ENCODE results near the gene FOXB2.

The FOXB2 gene

GRCh38 chr9:77003366-77003765, 16.1 kb upstream of the FOXB2 start:
- Histone ChIP-seq H2AFZ (ENCODE audit: low read length) (no peak overlapping the region), H4K8ac (ENCODE audit: low read depth, low read length) (no peak overlapping the region), H3K27me3 (ENCODE audit: control insufficient read depth in 3 of 3, insufficient read depth in 3 of 3, low read depth in 1 of 3, low read length in 3 of 3) (peaks cover 0 to 15% (median 0%) of the 10 kb centered on the region in 3 experiments), H2BK5ac (ENCODE audit: low read length) (no peak overlapping the region), H3K9ac (ENCODE audit: low read depth, low read length, poor library complexity) (no peak overlapping the region), H3K18ac (ENCODE audit: low read length) (no peak overlapping the region), H2BK12ac (ENCODE audit: low read length) (no peak overlapping the region), H3K23ac (ENCODE audit: low read depth, low read length, poor library complexity) (no peak overlapping the region), H3K4me1 (ENCODE audit: control insufficient read depth in 2 of 2, insufficient read depth in 1 of 2, low read depth in 1 of 2, low read length in 2 of 2) (no peaks in the 10 kb centered on the region), H3K79me1 (ENCODE audit: low read depth, low read length) (no peaks in the 10 kb centered on the region), H3K4me3 (ENCODE audit: low read length in 2 of 2) (no peak overlapping the region), H3K14ac (ENCODE audit: low read length) (no peak overlapping the region), H3K9me3 (replicated peaks in 1 of 2; ENCODE audit: control insufficient read depth in 2 of 2, insufficient read depth in 1 of 2, low read depth in 1 of 2, low read length in 2 of 2) (no peaks in the 10 kb centered on the region), H2BK15ac (ENCODE audit: low read length) (no peak overlapping the region), H3K27ac (replicated peaks; ENCODE audit: low read length) (no peak overlapping the region), H3K4me2 (ENCODE audit: insufficient read depth, low read length, poor library complexity, severe bottlenecking) (no peak overlapping the region), H4K91ac (ENCODE audit: low read depth, low read length, poor library complexity) (no peak overlapping the region), H3K36me3 (replicated peaks in 1 of 2; ENCODE audit: control insufficient read depth in 2 of 2, insufficient read depth in 2 of 2, low read length in 2 of 2) (no peaks in the 10 kb centered on the region), H2BK120ac (ENCODE audit: low read depth, low read length) (no peak overlapping the region), H3K4ac (ENCODE audit: low read length) (no peak overlapping the region), H2AK5ac (ENCODE audit: low read depth, low read length) (no peak overlapping the region)
- no CpG with 5 or more reads among the region's 3 CpGs for WGBS, 2 donors (ENCODE audit: extremely low coverage in 2 of 2, insufficient read length in 2 of 2, insufficient replicate concordance in 1 of 2)
- DNase-seq (ENCODE audit: low spot score), result no peak

GRCh38 chr9:77005216-77005615, 14.2 kb upstream of the FOXB2 start:
- no peak overlapping the region for H2BK15ac ChIP-seq (ENCODE audit: low read length)
- no peak overlapping the region for H3K18ac ChIP-seq (ENCODE audit: low read length)
- H3K79me1 ChIP-seq (ENCODE audit: low read depth, low read length), result no peaks in the 10 kb centered on the region
- no peak for DNase-seq (ENCODE audit: low spot score)
- H4K91ac ChIP-seq (ENCODE audit: low read depth, low read length, poor library complexity), result no peak overlapping the region
- no peak overlapping the region for H2BK5ac ChIP-seq (ENCODE audit: low read length)
- no peak overlapping the region for H2BK12ac ChIP-seq (ENCODE audit: low read length)
- H3K36me3 ChIP-seq (replicated peaks in 1 of 2; ENCODE audit: control insufficient read depth in 2 of 2, insufficient read depth in 2 of 2, low read length in 2 of 2), result no peaks in the 10 kb centered on the region
- no peak overlapping the region for H3K14ac ChIP-seq (ENCODE audit: low read length)
- no peak overlapping the region for H4K8ac ChIP-seq (ENCODE audit: low read depth, low read length)
- no CpG with 5 or more reads among the region's 4 CpGs for WGBS, 2 donors (ENCODE audit: extremely low coverage in 2 of 2, insufficient read length in 2 of 2, insufficient replicate concordance in 1 of 2)
- H2AFZ ChIP-seq (ENCODE audit: low read length), result no peak overlapping the region
- no peak overlapping the region for H3K9ac ChIP-seq (ENCODE audit: low read depth, low read length, poor library complexity)
- H3K27ac ChIP-seq (replicated peaks; ENCODE audit: low read length), result no peak overlapping the region
- H3K27me3 ChIP-seq (ENCODE audit: control insufficient read depth in 3 of 3, insufficient read depth in 3 of 3, low read depth in 1 of 3, low read length in 3 of 3), result peaks cover under 1 to 23% (median 2%) of the 10 kb centered on the region in 3 experiments
- H3K23ac ChIP-seq (ENCODE audit: low read depth, low read length, poor library complexity), result no peak overlapping the region
- no peak overlapping the region for H3K4me2 ChIP-seq (ENCODE audit: insufficient read depth, low read length, poor library complexity, severe bottlenecking)
- no peaks in the 10 kb centered on the region for H3K9me3 ChIP-seq (replicated peaks in 1 of 2; ENCODE audit: control insufficient read depth in 2 of 2, insufficient read depth in 1 of 2, low read depth in 1 of 2, low read length in 2 of 2)
- no peak overlapping the region for H2AK5ac ChIP-seq (ENCODE audit: low read depth, low read length)
- H3K4me3 ChIP-seq (ENCODE audit: low read length in 2 of 2), result no peak overlapping the region
- H3K4ac ChIP-seq (ENCODE audit: low read length), result no peak overlapping the region
- H3K4me1 ChIP-seq (ENCODE audit: control insufficient read depth in 2 of 2, insufficient read depth in 1 of 2, low read depth in 1 of 2, low read length in 2 of 2), result no peaks in the 10 kb centered on the region
- H2BK120ac ChIP-seq (ENCODE audit: low read depth, low read length), result no peak overlapping the region

- peaks cover 23 to 71% (median 46%) of the 10 kb centered on the region in 3 experiments for H3K27me3 ChIP-seq (ENCODE audit: control insufficient read depth in 3 of 3, insufficient read depth in 3 of 3, low read depth in 1 of 3, low read length in 3 of 3)
- no peak overlapping the region for H3K4me3 ChIP-seq (ENCODE audit: low read length in 2 of 2)
- WGBS, 2 donors (ENCODE audit: extremely low coverage in 2 of 2, insufficient read length in 2 of 2, insufficient replicate concordance in 1 of 2), result no CpG with 5 or more reads among the region's 5 CpGs
- H3K23ac ChIP-seq (ENCODE audit: low read depth, low read length, poor library complexity), result no peak overlapping the region
- H3K36me3 ChIP-seq (replicated peaks in 1 of 2; ENCODE audit: control insufficient read depth in 2 of 2, insufficient read depth in 2 of 2, low read length in 2 of 2), result no peaks in the 10 kb centered on the region
- H2AFZ ChIP-seq (ENCODE audit: low read length), result no peak overlapping the region
- DNase-seq (ENCODE audit: low spot score), result no peak
- no peak overlapping the region for H2BK12ac ChIP-seq (ENCODE audit: low read length)
- H3K18ac ChIP-seq (ENCODE audit: low read length), result no peak overlapping the region
- H3K9me3 ChIP-seq (replicated peaks in 1 of 2; ENCODE audit: control insufficient read depth in 2 of 2, insufficient read depth in 1 of 2, low read depth in 1 of 2, low read length in 2 of 2), result no peaks in the 10 kb centered on the region
- H4K8ac ChIP-seq (ENCODE audit: low read depth, low read length), result no peak overlapping the region
- peaks cover 4 to 9% of the 10 kb centered on the region in 2 donors for H3K4me1 ChIP-seq (ENCODE audit: control insufficient read depth in 2 of 2, insufficient read depth in 1 of 2, low read depth in 1 of 2, low read length in 2 of 2)
- no peak overlapping the region for H2BK120ac ChIP-seq (ENCODE audit: low read depth, low read length)
- no peak overlapping the region for H3K27ac ChIP-seq (replicated peaks; ENCODE audit: low read length)
- H2BK15ac ChIP-seq (ENCODE audit: low read length), result no peak overlapping the region
- no peaks in the 10 kb centered on the region for H3K79me1 ChIP-seq (ENCODE audit: low read depth, low read length)
- H3K9ac ChIP-seq (ENCODE audit: low read depth, low read length, poor library complexity), result no peak overlapping the region
- no peak overlapping the region for H3K4ac ChIP-seq (ENCODE audit: low read length)
- no peak overlapping the region for H2BK5ac ChIP-seq (ENCODE audit: low read length)
- no peak overlapping the region for H3K4me2 ChIP-seq (ENCODE audit: insufficient read depth, low read length, poor library complexity, severe bottlenecking)
- H4K91ac ChIP-seq (ENCODE audit: low read depth, low read length, poor library complexity), result no peak overlapping the region
- H2AK5ac ChIP-seq (ENCODE audit: low read depth, low read length), result no peak overlapping the region
- no peak overlapping the region for H3K14ac ChIP-seq (ENCODE audit: low read length)
Measured at GRCh38 chr9:77010527-77010926, 8.9 kb upstream of the FOXB2 start.

GRCh38 chr9:77011973-77012821, 7.3 kb upstream of the FOXB2 start:
- Histone ChIP-seq H3K27me3 (ENCODE audit: control insufficient read depth in 3 of 3, insufficient read depth in 3 of 3, low read depth in 1 of 3, low read length in 3 of 3) (peaks cover 32 to 81% (median 63%) of the 10 kb centered on the region in 3 experiments), H3K36me3 (replicated peaks in 1 of 2; ENCODE audit: control insufficient read depth in 2 of 2, insufficient read depth in 2 of 2, low read length in 2 of 2) (no peaks in the 10 kb centered on the region), H3K4me1 (ENCODE audit: control insufficient read depth in 2 of 2, insufficient read depth in 1 of 2, low read depth in 1 of 2, low read length in 2 of 2) (peaks cover 4 to 9% of the 10 kb centered on the region in 2 donors), H3K9me3 (replicated peaks in 1 of 2; ENCODE audit: control insufficient read depth in 2 of 2, insufficient read depth in 1 of 2, low read depth in 1 of 2, low read length in 2 of 2) (no peaks in the 10 kb centered on the region), H3K79me1 (ENCODE audit: low read depth, low read length) (peaks cover 1% of the 10 kb centered on the region), H2BK5ac (ENCODE audit: low read length) (no peak overlapping the region), H2BK15ac (ENCODE audit: low read length) (no peak overlapping the region), H2AK5ac (ENCODE audit: low read depth, low read length) (no peak overlapping the region), H3K14ac (ENCODE audit: low read length) (no peak overlapping the region), H3K4ac (ENCODE audit: low read length) (no peak overlapping the region), H3K23ac (ENCODE audit: low read depth, low read length, poor library complexity) (no peak overlapping the region), H4K8ac (ENCODE audit: low read depth, low read length) (no peak overlapping the region), H2BK120ac (ENCODE audit: low read depth, low read length) (no peak overlapping the region), H4K91ac (ENCODE audit: low read depth, low read length, poor library complexity) (no peak overlapping the region), H3K9ac (ENCODE audit: low read depth, low read length, poor library complexity) (no peak overlapping the region), H2BK12ac (ENCODE audit: low read length) (no peak overlapping the region), H3K4me2 (ENCODE audit: insufficient read depth, low read length, poor library complexity, severe bottlenecking) (peak overlapping the region; percentile 79), H3K18ac (ENCODE audit: low read length) (no peak overlapping the region), H3K4me3 (ENCODE audit: low read length in 2 of 2) (peak overlapping the region; percentile 7 to 24), H2AFZ (ENCODE audit: low read length) (peak overlapping the region; percentile 90), H3K27ac (replicated peaks; ENCODE audit: low read length) (no peak overlapping the region)
- DNase-seq (ENCODE audit: low spot score), result peak; percentile 83
- no CpG with 5 or more reads among the region's 42 CpGs for WGBS, 2 donors (ENCODE audit: extremely low coverage in 2 of 2, insufficient read length in 2 of 2, insufficient replicate concordance in 1 of 2)

All from neuronal stem cell (in vitro differentiated cells).